ENCODE results near the gene KRTAP6-2. TPM values are rescaled to one million over a fixed set of nuclear protein-coding genes. Genes with fewer than 3 reads are reported as not detected.

Gene KRTAP6-2
- total RNA-seq, 1 donor from 2014 or later: not detected

- no peaks in the 10 kb centered on the region for H3K36me3 Mint-ChIP-seq
- no peak overlapping the region for H3K4me2 ChIP-seq
- H2AFZ ChIP-seq (replicated peaks): no peak overlapping the region
- H3K36me3 ChIP-seq: peaks cover 5% of the 10 kb centered on the region
- H3K9me3 Mint-ChIP-seq: peaks cover 4% of the 10 kb centered on the region
- no peak for DNase-seq (ENCODE audit: low spot score)
- H3K79me2 ChIP-seq (ENCODE audit: low read depth): no peaks in the 10 kb centered on the region
- no peak overlapping the region for H3K4me3 Mint-ChIP-seq
- TF ChIP-seq EZH2phosphoT487 (IDR thresholded peaks at IDR 0.05): no peak
- TF ChIP-seq, protein P1, sequence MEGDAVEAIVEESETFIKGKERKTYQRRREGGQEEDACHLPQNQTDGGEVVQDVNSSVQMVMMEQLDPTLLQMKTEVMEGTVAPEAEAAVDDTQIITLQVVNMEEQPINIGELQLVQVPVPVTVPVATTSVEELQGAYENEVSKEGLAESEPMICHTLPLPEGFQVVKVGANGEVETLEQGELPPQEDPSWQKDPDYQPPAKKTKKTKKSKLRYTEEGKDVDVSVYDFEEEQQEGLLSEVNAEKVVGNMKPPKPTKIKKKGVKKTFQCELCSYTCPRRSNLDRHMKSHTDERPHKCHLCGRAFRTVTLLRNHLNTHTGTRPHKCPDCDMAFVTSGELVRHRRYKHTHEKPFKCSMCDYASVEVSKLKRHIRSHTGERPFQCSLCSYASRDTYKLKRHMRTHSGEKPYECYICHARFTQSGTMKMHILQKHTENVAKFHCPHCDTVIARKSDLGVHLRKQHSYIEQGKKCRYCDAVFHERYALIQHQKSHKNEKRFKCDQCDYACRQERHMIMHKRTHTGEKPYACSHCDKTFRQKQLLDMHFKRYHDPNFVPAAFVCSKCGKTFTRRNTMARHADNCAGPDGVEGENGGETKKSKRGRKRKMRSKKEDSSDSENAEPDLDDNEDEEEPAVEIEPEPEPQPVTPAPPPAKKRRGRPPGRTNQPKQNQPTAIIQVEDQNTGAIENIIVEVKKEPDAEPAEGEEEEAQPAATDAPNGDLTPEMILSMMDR (IDR thresholded peaks at IDR 0.05): no peak
- H3K27ac Mint-ChIP-seq: no peak overlapping the region
- H3K27me3 ChIP-seq: no peaks in the 10 kb centered on the region
- peaks cover 37% of the 10 kb centered on the region for H3K9me3 ChIP-seq (ENCODE audit: low read depth)
- no peaks in the 10 kb centered on the region for H3K4me1 ChIP-seq
- H3K27ac ChIP-seq: no peak overlapping the region
- no peak overlapping the region for H3K4me3 ChIP-seq
- H3K27me3 Mint-ChIP-seq (ENCODE audit: insufficient read depth, low read depth): peaks cover 5% of the 10 kb centered on the region
- H3K4me1 Mint-ChIP-seq: no peaks in the 10 kb centered on the region
- no peak overlapping the region for H3K9ac ChIP-seq
- no peaks in the 10 kb centered on the region for H3F3A ChIP-seq (ENCODE audit: low read depth)
- no peaks in the 10 kb centered on the region for H4K20me1 ChIP-seq (ENCODE audit: low read depth)
Observed at GRCh38 chr21:30555095-30555494, 43.6 kb downstream of the KRTAP6-2 start.

DNA sequence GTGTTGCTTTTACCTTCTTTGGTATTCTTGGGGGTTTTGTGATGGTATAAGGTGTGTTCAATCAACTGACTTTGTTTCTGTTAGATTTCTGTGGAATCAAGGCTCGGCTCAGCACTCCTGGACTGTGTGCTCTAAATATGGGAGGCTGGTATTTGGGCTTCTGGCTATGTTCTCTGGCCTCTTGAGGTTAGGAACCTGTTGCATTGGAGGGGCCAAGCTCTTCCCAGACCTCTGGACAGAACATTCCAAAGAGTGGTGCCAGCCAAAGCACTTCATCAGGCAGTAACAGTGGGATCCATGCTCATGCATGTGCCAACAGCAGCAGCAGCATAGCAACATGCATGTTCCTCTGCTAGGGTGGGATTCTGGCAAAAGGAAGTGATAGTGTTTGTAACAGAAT is 45.9 kb downstream of the KRTAP6-2 start:
- no peak overlapping the region for H3K4me3 ChIP-seq
- no peaks in the 10 kb centered on the region for H3K4me1 ChIP-seq
- no peak overlapping the region for H2AFZ ChIP-seq (replicated peaks)
- no peak overlapping the region for H3K27ac Mint-ChIP-seq
- H3K9me3 Mint-ChIP-seq: peaks cover 4% of the 10 kb centered on the region
- TF ChIP-seq EZH2phosphoT487 (IDR thresholded peaks at IDR 0.05) (no peak), EZH2 (IDR thresholded peaks at IDR 0.05) (no peak)
- TF ChIP-seq, protein P1 (IDR thresholded peaks at IDR 0.05): no peak
- H3F3A ChIP-seq (ENCODE audit: low read depth): no peaks in the 10 kb centered on the region
- no peaks in the 10 kb centered on the region for H3K36me3 Mint-ChIP-seq
- H3K9me3 ChIP-seq (ENCODE audit: low read depth): peaks cover 34% of the 10 kb centered on the region
- H3K27me3 Mint-ChIP-seq (ENCODE audit: insufficient read depth, low read depth): peaks cover 3% of the 10 kb centered on the region
- H3K9ac ChIP-seq: no peak overlapping the region
- H3K27ac ChIP-seq: no peak overlapping the region
- peaks cover 5% of the 10 kb centered on the region for H3K36me3 ChIP-seq
- no peaks in the 10 kb centered on the region for H4K20me1 ChIP-seq (ENCODE audit: low read depth)
- H3K4me1 Mint-ChIP-seq: no peaks in the 10 kb centered on the region
- H3K27me3 ChIP-seq: no peaks in the 10 kb centered on the region
- no peaks in the 10 kb centered on the region for H3K79me2 ChIP-seq (ENCODE audit: low read depth)
- no peak overlapping the region for H3K4me3 Mint-ChIP-seq
- no peak for DNase-seq (ENCODE audit: low spot score)
- H3K4me2 ChIP-seq: no peak overlapping the region

Small RNA genes lying within 50 kb of the gene (small RNA-seq; reads per million reads assigned to genes)
- gene KRTAP20-1 (not detected), gene KRTAP20-3 (not detected), gene KRTAP20-4 (not detected), gene KRTAP22-1 (not detected), gene KRTAP22-2 (not detected)

Other genes with a start within 250 kb of the KRTAP6-2 start
- not detected in 2 replicates for gene KRTAP13-2, start 226.6 kb downstream of the KRTAP6-2 start, total RNA-seq (ENCODE audit: low replicate concordance)
- gene KRTAP13-1, start 202.9 kb downstream of the KRTAP6-2 start, total RNA-seq (ENCODE audit: low replicate concordance): not detected in 2 replicates
- gene KRTAP13-3, start 173.0 kb downstream of the KRTAP6-2 start, total RNA-seq (ENCODE audit: low replicate concordance): not detected in 2 replicates
- gene KRTAP13-4, start 168.7 kb downstream of the KRTAP6-2 start, total RNA-seq (ENCODE audit: low replicate concordance): not detected in 2 replicates
- not detected in 2 replicates for gene KRTAP15-1, start 158.6 kb downstream of the KRTAP6-2 start, total RNA-seq (ENCODE audit: low replicate concordance)
- not detected in 2 replicates for gene KRTAP19-1, start 118.5 kb downstream of the KRTAP6-2 start, total RNA-seq (ENCODE audit: low replicate concordance)
- not detected in 2 replicates for gene KRTAP19-2, start 111.5 kb downstream of the KRTAP6-2 start, total RNA-seq (ENCODE audit: low replicate concordance)
- gene KRTAP19-3, start 106.9 kb downstream of the KRTAP6-2 start, total RNA-seq (ENCODE audit: low replicate concordance): not detected in 2 replicates
- gene KRTAP19-4, start 101.7 kb downstream of the KRTAP6-2 start, total RNA-seq (ENCODE audit: low replicate concordance): not detected in 2 replicates
- not detected in 2 replicates for gene KRTAP19-5, start 96.8 kb downstream of the KRTAP6-2 start, total RNA-seq (ENCODE audit: low replicate concordance)
- gene KRTAP19-6, start 57.0 kb downstream of the KRTAP6-2 start, total RNA-seq (ENCODE audit: low replicate concordance): not detected in 2 replicates
- not detected in 2 replicates for gene KRTAP19-7, start 37.6 kb downstream of the KRTAP6-2 start, total RNA-seq (ENCODE audit: low replicate concordance)
- not detected in 2 replicates for gene KRTAP22-2, start 8.5 kb downstream of the KRTAP6-2 start, total RNA-seq (ENCODE audit: low replicate concordance)
- gene KRTAP6-3, start 6.5 kb downstream of the KRTAP6-2 start, total RNA-seq (ENCODE audit: low replicate concordance): not detected in 2 replicates
- gene KRTAP22-1, start 2.2 kb upstream of the KRTAP6-2 start, total RNA-seq (ENCODE audit: low replicate concordance): not detected in 2 replicates
- not detected in 2 replicates for gene KRTAP6-1, start 15.0 kb upstream of the KRTAP6-2 start, total RNA-seq (ENCODE audit: low replicate concordance)
- not detected in 2 replicates for gene KRTAP20-1, start 17.5 kb upstream of the KRTAP6-2 start, total RNA-seq (ENCODE audit: low replicate concordance)
- gene KRTAP20-4, start 21.7 kb upstream of the KRTAP6-2 start, total RNA-seq (ENCODE audit: low replicate concordance): not detected in 2 replicates
- gene KRTAP20-2, start 36.3 kb upstream of the KRTAP6-2 start, total RNA-seq (ENCODE audit: low replicate concordance): not detected in 2 replicates
- not detected in 2 replicates for gene KRTAP20-3, start 44.0 kb upstream of the KRTAP6-2 start, total RNA-seq (ENCODE audit: low replicate concordance)
- gene KRTAP21-3, start 119.9 kb upstream of the KRTAP6-2 start, total RNA-seq (ENCODE audit: low replicate concordance): not detected in 2 replicates
- not detected in 2 replicates for gene KRTAP21-2, start 148.4 kb upstream of the KRTAP6-2 start, total RNA-seq (ENCODE audit: low replicate concordance)
- gene KRTAP21-1, start 156.5 kb upstream of the KRTAP6-2 start, total RNA-seq (ENCODE audit: low replicate concordance): not detected in 2 replicates
- gene KRTAP8-1, start 214.4 kb upstream of the KRTAP6-2 start, total RNA-seq (ENCODE audit: low replicate concordance): not detected in 2 replicates
- not detected in 2 replicates for gene KRTAP7-1, start 230.9 kb upstream of the KRTAP6-2 start, total RNA-seq (ENCODE audit: low replicate concordance)